SKM-1 (cell line): ENCODE results near the gene PLEKHG5.
"Not testable (repeated sequence)": the region's sequence is repeated elsewhere in the genome, so short reads cannot be mapped to it uniquely, and the experiment has no call there.

Experiments used
- DNase-seq: peaks from one replicate; lab custom pipeline; 2025; ENCODE audit not compliant: unreplicated experiment; lab: John Stamatoyannopoulos, UW

The PLEKHG5 gene

DNA sequence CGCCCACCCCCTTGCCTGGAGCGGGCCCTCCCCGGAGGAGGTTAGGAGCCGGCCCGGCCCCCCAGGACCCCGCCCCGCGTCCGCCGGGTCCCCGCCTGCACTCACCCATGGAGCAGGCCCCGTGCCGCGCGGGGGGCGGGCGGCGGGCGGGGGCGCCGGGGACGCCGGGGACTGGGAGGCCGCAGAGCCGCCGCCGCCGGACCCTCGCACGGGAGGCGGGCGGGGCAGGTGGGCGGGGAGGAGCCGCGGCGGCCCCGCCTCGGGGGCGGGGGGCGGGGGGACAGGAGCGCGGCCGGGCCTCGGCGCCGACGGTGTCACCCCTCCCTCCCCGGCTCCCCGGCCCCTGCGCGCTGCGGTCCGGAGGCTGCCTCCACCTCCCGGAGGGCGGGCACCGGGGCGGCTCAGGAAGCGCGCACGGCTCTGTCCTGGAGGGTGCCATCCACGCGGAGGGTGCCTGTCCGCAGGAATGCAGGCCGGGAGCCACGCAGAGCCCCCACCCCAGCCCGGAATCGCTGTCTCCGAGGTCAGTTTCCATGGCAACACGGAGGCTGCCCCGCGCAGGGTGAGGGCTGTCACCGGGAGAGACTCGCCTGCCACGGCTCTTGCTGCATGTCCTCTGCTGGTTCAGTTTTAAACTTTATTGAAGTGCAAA is 5.9 kb upstream of the PLEKHG5 start:
- no peak for DNase-seq

GRCh38 chr1:6496890-6497214 is 5.4 kb upstream of the PLEKHG5 start:
- no peak for DNase-seq

GRCh38 chr1:6496365-6496721 is 4.9 kb upstream of the PLEKHG5 start:
- no peak for DNase-seq

DNA sequence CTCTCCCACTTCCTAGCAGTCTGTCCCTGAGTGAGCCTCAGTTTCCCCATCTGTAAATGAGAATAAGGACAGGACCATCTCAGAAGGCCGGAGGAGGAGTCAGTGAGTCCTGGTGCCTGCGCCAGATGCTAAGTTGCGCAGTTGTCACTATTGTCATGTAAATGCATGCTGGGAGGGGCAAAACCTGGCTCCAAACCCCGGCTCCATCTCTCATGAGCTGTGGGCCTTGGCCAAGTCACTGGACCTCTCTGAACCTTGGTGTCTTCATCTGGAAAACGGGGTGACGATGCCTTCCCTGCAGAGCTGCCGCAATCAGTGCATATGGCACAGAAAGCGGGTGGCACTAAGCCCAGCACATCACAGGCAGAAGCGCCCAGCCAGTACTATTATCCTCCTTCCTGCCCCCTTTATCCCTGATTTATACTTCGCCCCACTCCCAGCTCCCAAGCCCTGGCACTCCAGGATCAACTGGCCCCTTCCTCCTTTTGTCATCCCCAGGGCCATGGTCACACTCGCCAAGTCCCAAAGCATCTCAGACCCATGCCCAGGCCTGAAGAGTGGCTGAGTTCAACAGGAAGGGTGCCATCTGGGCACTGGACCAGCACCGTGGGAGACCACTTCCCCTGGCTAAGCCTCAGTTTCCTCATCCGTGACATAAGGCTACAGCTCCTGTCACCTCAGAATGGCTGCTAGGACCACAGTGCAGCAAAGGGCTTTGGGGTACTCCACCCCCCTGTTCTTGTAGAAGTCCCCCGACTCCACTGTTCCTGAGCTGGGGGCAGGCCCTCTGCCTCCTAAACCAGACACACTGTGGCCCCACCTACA is 4.3 kb upstream of the PLEKHG5 start:
- DNase-seq, result no peak

DNA sequence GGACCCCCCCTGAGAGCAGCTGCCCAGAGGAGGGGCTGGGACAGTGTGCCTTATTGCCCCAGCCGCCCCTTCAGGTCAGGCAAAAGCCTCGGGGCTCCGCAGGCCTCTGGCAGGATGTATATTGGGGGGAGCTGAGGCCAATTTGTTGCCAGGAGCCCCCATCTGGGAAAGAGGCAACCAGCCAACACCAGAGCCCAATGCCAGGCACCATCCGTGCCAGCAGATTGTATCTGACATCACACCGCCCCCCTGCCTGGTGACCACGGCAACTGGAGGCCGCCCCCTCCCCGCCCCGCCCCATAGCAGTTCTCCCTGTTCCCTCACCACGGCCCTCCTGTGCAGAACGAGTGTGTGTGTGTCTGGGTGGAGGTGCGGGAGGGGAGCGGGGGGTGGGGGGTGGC is 3.6 kb upstream of the PLEKHG5 start:
- no peak for DNase-seq

DNA sequence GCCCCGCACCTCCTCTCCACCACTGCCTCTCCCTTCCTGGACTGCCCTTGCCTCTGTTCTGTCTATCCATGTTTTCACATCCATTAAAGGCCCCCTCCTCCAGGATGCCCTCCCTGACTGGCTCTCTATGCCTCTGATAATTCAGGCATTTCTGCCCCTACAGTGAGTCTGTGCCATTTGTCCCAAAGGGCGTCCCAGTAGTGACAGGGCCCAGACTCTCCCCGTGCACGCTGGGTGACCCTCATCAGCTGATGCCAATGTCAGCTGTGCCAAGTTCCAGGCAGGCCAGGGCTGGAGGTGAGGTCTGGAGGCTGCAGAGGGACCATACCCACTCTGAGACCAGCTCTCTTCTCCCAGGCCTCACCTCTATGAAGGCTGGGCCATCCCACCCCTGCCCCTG is 3.2 kb upstream of the PLEKHG5 start:
- DNase-seq, result no peak

DNA sequence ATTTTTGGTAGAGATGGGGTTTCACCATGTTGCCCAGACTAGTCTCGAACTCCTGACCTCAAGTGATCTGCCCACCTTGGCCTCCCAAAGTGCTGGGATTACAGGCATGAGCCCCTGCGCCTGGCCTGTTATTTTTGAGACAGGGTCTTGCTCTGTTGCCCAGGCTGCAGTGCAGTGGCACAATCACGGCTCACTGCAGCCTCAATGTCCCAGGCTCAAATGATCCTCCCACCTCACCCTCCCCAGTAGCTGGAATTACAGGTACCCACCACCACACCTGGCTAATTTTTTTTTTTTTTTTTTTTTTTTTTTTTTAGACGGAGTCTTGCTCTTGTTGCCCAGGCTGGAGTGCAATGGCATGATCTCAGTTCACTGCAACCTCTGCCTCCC is 2.4 kb upstream of the PLEKHG5 start:
- DNase-seq, result not testable (repeated sequence)

- no peak for DNase-seq
These were observed 499 bp upstream of the PLEKHG5 start for GRCh38 chr1:6491966-6492365.

DNA sequence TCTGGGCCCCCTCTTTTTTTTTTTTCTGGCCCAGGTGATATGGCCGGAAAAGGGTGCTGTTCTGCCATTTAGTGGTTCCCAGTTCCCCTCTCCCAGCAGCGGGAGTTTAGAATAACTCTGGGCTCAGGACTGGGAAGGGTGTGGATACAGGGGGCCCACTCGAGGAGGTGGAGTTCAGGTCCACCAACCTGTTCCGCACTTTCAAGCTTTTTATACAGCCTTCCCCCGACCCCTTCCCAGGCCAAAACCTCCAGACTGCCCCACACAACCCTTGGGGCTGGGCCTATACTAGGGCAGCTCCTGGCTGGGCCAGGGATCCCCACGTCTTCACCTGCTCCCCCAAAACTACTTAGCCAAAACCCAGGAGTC is 402 bp downstream of the PLEKHG5 start:
- no peak for DNase-seq

GRCh38 chr1:6490181-6491080 is 1.0 kb downstream of the PLEKHG5 start:
- DNase-seq, result peak; percentile 22

DNA sequence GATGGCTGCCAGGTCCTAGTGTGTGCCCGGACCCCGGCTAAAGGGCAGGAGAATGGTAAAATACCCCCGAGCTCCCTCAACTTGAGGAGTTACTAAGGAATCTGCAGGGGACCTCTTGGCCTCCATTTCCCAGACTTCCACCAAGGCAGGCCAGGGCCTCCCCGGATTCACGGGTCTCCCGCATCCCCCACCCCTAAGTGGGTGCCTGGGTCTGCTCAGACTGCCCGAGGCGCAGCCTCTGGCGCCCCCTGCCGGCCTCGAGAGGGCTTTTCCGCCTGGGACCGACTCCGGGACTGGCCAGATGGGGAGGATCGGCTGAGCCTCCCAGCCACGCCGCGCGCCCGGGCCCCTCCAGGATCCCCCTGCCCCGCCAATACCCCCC is 1.7 kb downstream of the PLEKHG5 start:
- peak; percentile 53 for DNase-seq

DNA sequence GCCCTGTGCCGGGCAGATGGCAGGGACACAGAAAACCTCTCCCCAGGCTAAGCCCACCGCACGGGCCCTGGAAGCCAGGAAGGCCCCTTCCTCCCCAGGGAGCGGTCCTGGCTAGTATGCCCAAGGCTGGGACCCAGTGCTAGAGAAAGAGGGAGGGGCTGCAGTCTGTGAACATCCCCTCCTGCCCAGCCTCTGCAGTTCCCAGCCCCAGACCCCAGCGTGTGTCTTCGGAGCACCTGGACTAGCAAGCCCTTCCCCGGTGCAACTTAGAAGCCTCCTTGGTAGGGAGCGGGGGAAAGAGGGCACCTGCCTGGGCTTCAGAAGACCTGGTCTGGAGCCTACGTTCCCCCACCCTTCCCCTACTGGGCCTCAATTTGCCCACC is 2.1 kb downstream of the PLEKHG5 start:
- no peak for DNase-seq

- no peak for DNase-seq
These were observed 2.7 kb downstream of the PLEKHG5 start for GRCh38 chr1:6488602-6489382.

- no peak for DNase-seq
These were observed 3.5 kb downstream of the PLEKHG5 start for GRCh38 chr1:6487804-6488484.

DNA sequence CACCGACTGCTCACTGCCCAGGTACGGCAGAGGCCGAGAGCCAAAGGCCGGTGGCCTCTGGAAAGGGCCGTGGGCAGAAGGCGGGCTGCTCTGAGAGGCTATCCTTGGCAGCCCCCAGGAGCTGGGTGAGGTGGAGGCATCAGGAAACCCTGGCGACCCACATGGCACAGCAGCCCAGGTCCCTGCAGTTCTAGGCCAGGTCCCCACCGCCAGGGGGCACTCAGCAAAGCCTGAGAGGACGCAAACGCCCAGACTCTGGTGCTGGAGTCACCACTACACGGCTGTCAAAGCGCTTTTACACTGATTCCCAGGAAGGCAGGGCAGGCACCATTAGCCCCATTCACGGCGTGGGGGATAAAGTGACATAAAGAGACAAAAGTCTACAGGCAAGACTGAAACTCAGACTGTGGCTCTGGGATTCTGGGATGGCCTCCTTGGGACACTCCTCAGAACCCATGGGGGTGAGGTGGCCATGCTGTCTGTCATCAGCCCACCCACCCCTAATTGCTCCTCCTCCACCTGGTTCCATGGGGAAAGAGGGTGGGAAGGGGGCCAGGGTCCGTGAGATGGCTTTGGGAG is 4.9 kb downstream of the PLEKHG5 start:
- DNase-seq, result peak; percentile 71

- DNase-seq, result no peak
These were observed 6.0 kb downstream of the PLEKHG5 start for GRCh38 chr1:6485168-6486101.

- DNase-seq, result no peak
These were observed 6.7 kb downstream of the PLEKHG5 start for GRCh38 chr1:6484826-6485167.

DNA sequence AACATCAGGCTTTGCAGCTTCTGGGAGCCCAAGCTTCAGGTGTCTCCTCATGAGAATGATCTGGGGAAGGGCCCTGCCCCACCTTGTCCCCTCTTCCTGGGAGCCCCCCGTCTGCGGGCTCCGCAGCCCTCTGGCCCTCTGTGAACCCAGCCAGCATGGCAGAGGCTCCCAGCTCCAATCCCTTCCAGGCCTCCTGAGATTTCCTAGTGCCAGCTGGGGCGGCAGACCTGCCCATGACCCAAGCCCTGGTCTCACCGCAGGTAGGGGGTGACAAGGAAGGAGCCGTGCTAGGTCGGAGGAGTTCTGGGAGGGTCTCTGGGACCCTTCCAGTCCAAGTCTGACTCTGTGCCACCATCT is 7.7 kb downstream of the PLEKHG5 start:
- no peak for DNase-seq

- no peak for DNase-seq
These were observed 8.3 kb downstream of the PLEKHG5 start for GRCh38 chr1:6483017-6483760.
